ENCODE results near the gene GPR101.

- TF ChIP-seq CTCF (IDR thresholded peaks at IDR 0.05 in 2 of 3, conservative IDR thresholded peaks at IDR 0.05 in 1 of 3; ENCODE audit: insufficient read depth in 2 of 3, low read depth in 1 of 3, low read length in 3 of 3), result no peak
- no peak for TF ChIP-seq ARID1B (IDR thresholded peaks at IDR 0.05)
Measured at GRCh38 chrX:137067147-137067546, 33.4 kb upstream of the GPR101 start.
